Endothelial cell of umbilical vein (primary cell): ENCODE results near the gene PCDHB6.
"Not testable (repeated sequence)": the region's sequence is repeated elsewhere in the genome, so short reads cannot be mapped to it uniquely, and the experiment has no call there.

ENCODE experiments used
- EZH2 ChIP-seq: IDR thresholded peaks from 2 replicates; pipeline ENCODE4 v1.6.1; 2012; ENCODE audit warnings: borderline replicate concordance, low read depth, mild to moderate bottlenecking, moderate library complexity, low read length, inconsistent platforms; ENCODE audit not compliant: severe bottlenecking
- GATA2 ChIP-seq: IDR thresholded peaks from 2 replicates; pipeline ENCODE4 v1.7.0; 2011; ENCODE audit warnings: low read depth, mild to moderate bottlenecking, moderate library complexity, mixed read lengths, low read length; ENCODE audit not compliant: insufficient read length, insufficient read depth
- JUN ChIP-seq: IDR thresholded peaks from 2 replicates; pipeline ENCODE4 v1.6.1; 2011; ENCODE audit warnings: borderline replicate concordance, low read depth; ENCODE audit not compliant: insufficient read length, insufficient read depth
- MYC ChIP-seq: IDR thresholded peaks from one replicate; pipeline ENCODE4 v1.6.1; 2011; ENCODE audit warnings: mild to moderate bottlenecking, low read depth, low read length
- POLR2A ChIP-seq: IDR thresholded peaks from 2 replicates; pipeline ENCODE4 v1.6.1; 2012; ENCODE audit warnings: low read depth, mild to moderate bottlenecking, control low read depth, low read length
- POLR2AphosphoS5 ChIP-seq: IDR thresholded peaks from 2 replicates; pipeline ENCODE4 v1.6.1; 2012; ENCODE audit warnings: low read depth, mild to moderate bottlenecking, control low read depth, low read length, moderate library complexity; ENCODE audit not compliant: insufficient read depth
- TF ChIP-seq, protein P1 (sequence below), 2 donors: IDR thresholded peaks; 1 replicate in 1 of 2; 2 replicates in 1 of 2; pipeline ENCODE4 v1.5.1; 2011; ENCODE audit warnings: low read length in 2 of 2, mild to moderate bottlenecking in 2 of 2, moderate library complexity in 2 of 2, control low read depth in 1 of 2, inconsistent platforms in 1 of 2, low read depth in 1 of 2; ENCODE audit not compliant: insufficient read depth in 1 of 2; ENCODE audit errors: extremely low read depth in 1 of 2
- TF ChIP-seq, protein P2 (sequence below): IDR thresholded peaks from 2 replicates; pipeline ENCODE4 v1.6.1; 2011; ENCODE audit not compliant: insufficient read depth, insufficient read length

DNA sequence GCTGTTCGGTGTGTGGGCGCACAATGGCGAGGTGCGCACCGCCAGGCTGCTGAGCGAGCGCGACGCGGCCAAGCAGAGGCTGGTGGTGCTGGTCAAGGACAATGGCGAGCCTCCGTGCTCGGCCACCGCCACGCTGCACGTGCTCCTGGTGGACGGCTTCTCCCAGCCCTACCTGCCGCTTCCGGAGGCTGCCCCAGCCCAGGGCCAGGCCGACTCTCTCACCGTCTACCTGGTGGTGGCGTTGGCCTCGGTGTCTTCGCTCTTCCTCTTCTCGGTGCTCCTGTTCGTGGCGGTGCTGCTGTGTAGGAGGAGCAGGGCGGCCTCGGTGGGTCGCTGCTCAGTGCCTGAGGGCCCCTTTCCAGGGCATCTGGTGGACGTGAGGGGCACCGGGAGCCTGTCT lies 30.0 kb downstream of the PCDHB6 start:
- TF ChIP-seq, protein P1, sequence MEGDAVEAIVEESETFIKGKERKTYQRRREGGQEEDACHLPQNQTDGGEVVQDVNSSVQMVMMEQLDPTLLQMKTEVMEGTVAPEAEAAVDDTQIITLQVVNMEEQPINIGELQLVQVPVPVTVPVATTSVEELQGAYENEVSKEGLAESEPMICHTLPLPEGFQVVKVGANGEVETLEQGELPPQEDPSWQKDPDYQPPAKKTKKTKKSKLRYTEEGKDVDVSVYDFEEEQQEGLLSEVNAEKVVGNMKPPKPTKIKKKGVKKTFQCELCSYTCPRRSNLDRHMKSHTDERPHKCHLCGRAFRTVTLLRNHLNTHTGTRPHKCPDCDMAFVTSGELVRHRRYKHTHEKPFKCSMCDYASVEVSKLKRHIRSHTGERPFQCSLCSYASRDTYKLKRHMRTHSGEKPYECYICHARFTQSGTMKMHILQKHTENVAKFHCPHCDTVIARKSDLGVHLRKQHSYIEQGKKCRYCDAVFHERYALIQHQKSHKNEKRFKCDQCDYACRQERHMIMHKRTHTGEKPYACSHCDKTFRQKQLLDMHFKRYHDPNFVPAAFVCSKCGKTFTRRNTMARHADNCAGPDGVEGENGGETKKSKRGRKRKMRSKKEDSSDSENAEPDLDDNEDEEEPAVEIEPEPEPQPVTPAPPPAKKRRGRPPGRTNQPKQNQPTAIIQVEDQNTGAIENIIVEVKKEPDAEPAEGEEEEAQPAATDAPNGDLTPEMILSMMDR (IDR thresholded peaks at IDR 0.05; ENCODE audit: extremely low read depth in 1 of 2, insufficient read depth in 1 of 2, low read depth in 1 of 2, low read length in 2 of 2): not testable (repeated sequence)
- not testable (repeated sequence) for TF ChIP-seq EZH2, POLR2AphosphoS5, POLR2A, MYC, JUN, GATA2
- TF ChIP-seq, protein P2, sequence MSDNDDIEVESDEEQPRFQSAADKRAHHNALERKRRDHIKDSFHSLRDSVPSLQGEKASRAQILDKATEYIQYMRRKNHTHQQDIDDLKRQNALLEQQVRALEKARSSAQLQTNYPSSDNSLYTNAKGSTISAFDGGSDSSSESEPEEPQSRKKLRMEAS: not testable (repeated sequence)
